Ovary (tissue), 1 donor: ENCODE results near the gene SMIM44.

ENCODE experiments used
- EP300 ChIP-seq: sonication (generic); formaldehyde crosslinking; IDR thresholded peaks from one replicate; pipeline ENCODE4 v1.6.1; 2017; ENCODE audit warnings: antibody characterized with exemption
- POLR2A ChIP-seq: fragments of 450-650 bp; IDR thresholded peaks from one replicate; pipeline ENCODE4 v1.6.1; 2017; ENCODE audit warnings: antibody characterized with exemption, mild to moderate bottlenecking, moderate library complexity

DNA sequence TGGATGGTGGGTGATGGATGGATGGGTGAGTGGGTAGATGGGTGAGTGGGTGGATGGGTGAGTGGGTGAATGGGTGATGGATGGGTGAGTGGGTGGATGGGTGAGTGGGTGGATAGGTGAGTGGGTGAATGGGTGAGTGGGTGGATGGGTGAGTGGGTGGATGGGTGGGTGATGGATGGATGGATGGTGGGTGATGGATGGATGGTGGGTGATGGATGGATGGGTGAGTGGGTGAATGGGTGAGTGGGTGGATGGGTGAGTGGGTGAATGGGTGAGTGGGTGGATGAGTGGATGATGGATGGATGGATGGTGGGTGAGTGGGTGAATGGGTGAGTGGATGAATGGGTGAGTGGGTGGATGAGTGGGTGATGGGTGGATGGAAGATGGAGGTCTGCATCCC is 5.7 kb downstream of the SMIM44 start:
- TF ChIP-seq POLR2A (no peak), EP300 (no peak)
